Thyroid gland (tissue), 4 donors: ENCODE measurements around the gene SHCBP1L. TPM values are rescaled to one million over a fixed set of nuclear protein-coding genes. Genes with fewer than 3 reads are reported as not detected.

Experiments used
- DNase-seq, 2 donors: peaks; one replicate each; pipeline ENCODE4 v3.0.0-alpha.2; 2019
- H3K27ac ChIP-seq, 3 donors: fragments of 200-600 bp; sonication (generic); 1 replicate in 2 of 3; 2 replicates in 1 of 3; pipeline ENCODE4 v1.5.1; 2016 to 2019; ENCODE audit warnings: mild to moderate bottlenecking in 1 of 3, moderate library complexity in 1 of 3
- H3K27me3 ChIP-seq: fragments of 200-600 bp; sonication (generic); one replicate; pipeline ENCODE4 v1.5.1; 2019
- H3K36me3 ChIP-seq, 2 donors: fragments of 200-600 bp; sonication (generic); one replicate each; pipeline ENCODE4 v1.5.1; 2016 to 2019
- H3K4me1 ChIP-seq, 2 donors: fragments of 200-600 bp; sonication (generic); one replicate each; pipeline ENCODE4 v1.5.1; 2017 to 2019
- H3K4me3 ChIP-seq, 3 donors: fragments of 200-600 bp; sonication (generic); replicated peaks in 1 of 3; 1 replicate in 2 of 3; 2 replicates in 1 of 3; pipeline ENCODE4 v1.5.1; 2016; ENCODE audit warnings: mild to moderate bottlenecking in 1 of 3
- H3K9me3 ChIP-seq: fragments of 200-600 bp; sonication (generic); one replicate; pipeline ENCODE4 v1.5.1; 2017
- POLR2A ChIP-seq, 2 donors: fragments of 450-650 bp; IDR thresholded peaks; one replicate each; pipeline ENCODE4 v1.6.1; 2017; ENCODE audit warnings: antibody characterized with exemption in 2 of 2, mild to moderate bottlenecking in 2 of 2, moderate library complexity in 1 of 2
- WGBS, 2 donors: methylation state at CpG; one replicate each; pipeline ENCODE4 v1.1.5; 2017; 5-methylcytosine and 5-hydroxymethylcytosine counted together
- intact Hi-C: fragments of 100-400 bp; cut with DNase I; formaldehyde crosslinking; loops from one replicate; pipeline ENCODE4 v1.15.1; 2023
- total RNA-seq, 4 donors: library from RNA; depleted of rRNA; stranded (reverse); fragments of >200 nt; gene quantifications; one replicate each; pipeline ENCODE4 v1.2.3, GENCODE V29; 2016
- TF ChIP-seq, protein P1 (sequence below), 6 experiments: fragments of 200-600 bp in 3 of 6; fragments of 450-650 bp in 3 of 6; sonication (generic) in 3 of 6; IDR thresholded peaks; one replicate each; pipeline ENCODE4 v1.5.1; 2016 to 2019; ENCODE audit warnings: antibody characterized with exemption in 6 of 6, mild to moderate bottlenecking in 2 of 6, inconsistent platforms in 1 of 6, moderate library complexity in 1 of 6

The SHCBP1L gene
- total RNA-seq, 4 donors from 2014 or later: 1.3 TPM; not detected in 3

DNA sequence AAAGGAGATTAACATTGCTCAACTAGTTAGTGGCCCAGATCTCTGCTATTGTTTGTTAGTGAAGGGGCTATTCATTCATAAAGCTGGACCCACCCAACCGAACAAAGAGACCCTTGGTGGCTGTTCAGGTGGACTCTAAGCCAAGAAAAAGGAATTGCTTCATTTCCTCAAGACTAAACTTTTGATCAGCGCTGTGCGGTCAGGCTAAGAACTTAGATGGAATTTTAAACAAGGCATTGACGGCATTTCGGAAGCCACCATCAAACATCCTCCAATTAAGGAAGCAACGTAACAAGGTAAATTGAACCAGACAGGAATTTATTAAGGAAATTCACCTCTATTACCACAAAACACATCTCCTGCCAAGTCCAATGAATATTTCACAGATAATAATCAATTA lies 19.9 kb upstream of the SHCBP1L start:
- H3K27me3 ChIP-seq: no peaks in the 10 kb centered on the region
- H3K4me1 ChIP-seq: no peaks in the 10 kb centered on the region
- intact Hi-C loops: no loop called here
- no peak overlapping the region for H3K27ac ChIP-seq
- no peak overlapping the region for H3K4me3 ChIP-seq
- no peaks in the 10 kb centered on the region for H3K9me3 ChIP-seq
- no peak for DNase-seq
- WGBS, 2 donors: 70 to 72% methylated on average over 6 of the region's 6 CpGs
- no peaks in the 10 kb centered on the region for H3K36me3 ChIP-seq
- TF ChIP-seq, protein P1, sequence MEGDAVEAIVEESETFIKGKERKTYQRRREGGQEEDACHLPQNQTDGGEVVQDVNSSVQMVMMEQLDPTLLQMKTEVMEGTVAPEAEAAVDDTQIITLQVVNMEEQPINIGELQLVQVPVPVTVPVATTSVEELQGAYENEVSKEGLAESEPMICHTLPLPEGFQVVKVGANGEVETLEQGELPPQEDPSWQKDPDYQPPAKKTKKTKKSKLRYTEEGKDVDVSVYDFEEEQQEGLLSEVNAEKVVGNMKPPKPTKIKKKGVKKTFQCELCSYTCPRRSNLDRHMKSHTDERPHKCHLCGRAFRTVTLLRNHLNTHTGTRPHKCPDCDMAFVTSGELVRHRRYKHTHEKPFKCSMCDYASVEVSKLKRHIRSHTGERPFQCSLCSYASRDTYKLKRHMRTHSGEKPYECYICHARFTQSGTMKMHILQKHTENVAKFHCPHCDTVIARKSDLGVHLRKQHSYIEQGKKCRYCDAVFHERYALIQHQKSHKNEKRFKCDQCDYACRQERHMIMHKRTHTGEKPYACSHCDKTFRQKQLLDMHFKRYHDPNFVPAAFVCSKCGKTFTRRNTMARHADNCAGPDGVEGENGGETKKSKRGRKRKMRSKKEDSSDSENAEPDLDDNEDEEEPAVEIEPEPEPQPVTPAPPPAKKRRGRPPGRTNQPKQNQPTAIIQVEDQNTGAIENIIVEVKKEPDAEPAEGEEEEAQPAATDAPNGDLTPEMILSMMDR (IDR thresholded peaks at IDR 0.05): no peak
- no peak for TF ChIP-seq POLR2A (IDR thresholded peaks at IDR 0.05)

DNA sequence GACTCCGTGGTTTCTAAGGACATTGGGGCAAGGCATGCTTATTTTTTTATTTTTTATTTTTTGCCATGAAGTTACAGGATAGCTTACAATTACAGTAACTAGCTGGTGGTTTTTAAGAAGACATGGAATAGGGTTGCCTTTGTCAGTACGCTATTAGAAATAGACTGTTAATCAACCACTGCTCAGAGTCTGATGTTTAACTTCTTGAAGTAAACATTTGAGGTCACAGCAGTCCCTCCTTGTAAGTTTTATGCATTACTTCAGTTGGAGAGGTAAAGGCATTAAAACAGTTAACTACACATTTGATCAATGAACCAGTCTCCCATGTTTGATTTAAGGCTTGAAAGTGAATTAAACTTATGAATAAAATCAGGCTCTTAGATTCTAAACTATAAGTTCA lies 19.3 kb upstream of the SHCBP1L start:
- Histone ChIP-seq H3K4me3 (no peak overlapping the region), H3K36me3 (no peaks in the 10 kb centered on the region), H3K27me3 (no peaks in the 10 kb centered on the region), H3K27ac (no peak overlapping the region), H3K9me3 (no peaks in the 10 kb centered on the region), H3K4me1 (no peaks in the 10 kb centered on the region)
- TF ChIP-seq, protein P1 (IDR thresholded peaks at IDR 0.05): no peak
- no peak for TF ChIP-seq POLR2A (IDR thresholded peaks at IDR 0.05)
- intact Hi-C loops: no loop called here
- WGBS, 2 donors: 80 to 93% methylated on average over 2 of the region's 2 CpGs
- no peak for DNase-seq

DNA sequence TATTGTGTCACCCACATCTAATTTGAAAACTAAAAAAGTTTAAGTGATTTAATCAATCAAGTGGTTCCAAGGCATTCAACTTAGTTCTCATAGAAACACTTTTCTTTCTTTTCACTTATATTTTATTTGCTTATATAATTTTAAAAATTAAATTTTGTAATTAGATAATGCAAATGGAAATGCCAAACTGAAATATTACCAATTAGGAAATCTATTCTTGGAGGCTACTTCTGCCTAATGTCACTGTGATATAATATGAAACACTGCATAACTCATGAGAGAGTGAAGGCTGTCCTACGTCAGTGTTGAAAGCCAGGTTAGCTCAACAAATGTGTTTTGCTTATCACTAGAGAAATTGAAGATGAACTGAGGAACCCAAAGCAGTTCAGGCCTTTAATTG lies 18.3 kb upstream of the SHCBP1L start:
- no peaks in the 10 kb centered on the region for H3K9me3 ChIP-seq
- TF ChIP-seq, protein P1 (IDR thresholded peaks at IDR 0.05): no peak
- no peak for TF ChIP-seq POLR2A (IDR thresholded peaks at IDR 0.05)
- no peak for DNase-seq
- H3K36me3 ChIP-seq: no peaks in the 10 kb centered on the region
- no peak overlapping the region for H3K27ac ChIP-seq
- no peaks in the 10 kb centered on the region for H3K4me1 ChIP-seq
- 94 to 96% methylated on average over 1 of the region's 1 CpG for WGBS, 2 donors
- H3K4me3 ChIP-seq: no peak overlapping the region
- intact Hi-C loops: no loop called here
- no peaks in the 10 kb centered on the region for H3K27me3 ChIP-seq

DNA sequence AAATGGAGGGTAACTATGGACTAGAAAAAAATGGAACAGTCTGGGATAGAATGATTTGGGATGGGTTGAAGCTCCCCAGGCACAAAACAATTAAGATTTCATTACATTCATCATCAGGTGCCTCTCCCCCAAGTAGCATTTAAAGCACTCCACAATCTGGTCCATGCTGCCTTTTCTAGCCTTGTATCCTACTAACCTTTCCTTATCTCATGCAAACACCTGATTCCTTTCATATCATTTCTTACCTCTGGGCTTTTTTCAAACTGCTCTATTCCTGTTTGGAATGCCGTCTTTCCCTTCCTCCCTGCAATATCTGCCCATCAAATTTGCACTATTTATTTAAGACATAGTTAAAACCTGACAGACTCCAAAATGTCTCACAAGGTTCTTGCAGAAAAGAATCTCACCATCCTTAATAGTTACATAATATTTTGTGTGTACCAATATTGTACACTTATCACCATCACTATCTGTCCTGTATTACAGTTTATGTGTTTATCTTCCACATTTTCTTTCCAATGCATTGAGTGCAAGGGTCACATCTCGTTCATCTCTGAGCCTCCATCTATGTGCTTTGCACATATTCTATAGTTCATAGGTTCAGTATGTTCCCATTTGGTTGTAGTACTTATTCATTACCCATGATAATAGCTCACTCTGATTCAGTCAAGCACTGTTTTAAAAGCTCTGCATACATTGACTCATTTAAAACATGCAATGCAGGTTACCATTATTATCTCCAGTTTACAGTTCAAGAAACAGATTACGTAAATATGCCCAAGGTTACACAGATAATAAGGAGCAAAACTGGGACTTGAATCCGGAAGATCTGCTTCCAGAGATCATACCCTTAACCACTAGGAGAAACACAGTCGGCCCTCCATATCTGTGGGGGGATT lies 16.1 kb upstream of the SHCBP1L start:
- Histone ChIP-seq H3K27me3 (no peaks in the 10 kb centered on the region), H3K9me3 (no peaks in the 10 kb centered on the region), H3K4me3 (no peak overlapping the region), H3K4me1 (no peaks in the 10 kb centered on the region), H3K27ac (no peak overlapping the region), H3K36me3 (no peaks in the 10 kb centered on the region)
- 90 to 95% methylated on average over 5 of the region's 5 CpGs for WGBS, 2 donors
- DNase-seq: no peak
- intact Hi-C loops: loop anchor here (5.0 kb wide), 1 partner anchor 258 kb away; no protein-coding TSS in a partner anchor
- TF ChIP-seq, protein P1 (IDR thresholded peaks at IDR 0.05): no peak
- no peak for TF ChIP-seq POLR2A (IDR thresholded peaks at IDR 0.05)

DNA sequence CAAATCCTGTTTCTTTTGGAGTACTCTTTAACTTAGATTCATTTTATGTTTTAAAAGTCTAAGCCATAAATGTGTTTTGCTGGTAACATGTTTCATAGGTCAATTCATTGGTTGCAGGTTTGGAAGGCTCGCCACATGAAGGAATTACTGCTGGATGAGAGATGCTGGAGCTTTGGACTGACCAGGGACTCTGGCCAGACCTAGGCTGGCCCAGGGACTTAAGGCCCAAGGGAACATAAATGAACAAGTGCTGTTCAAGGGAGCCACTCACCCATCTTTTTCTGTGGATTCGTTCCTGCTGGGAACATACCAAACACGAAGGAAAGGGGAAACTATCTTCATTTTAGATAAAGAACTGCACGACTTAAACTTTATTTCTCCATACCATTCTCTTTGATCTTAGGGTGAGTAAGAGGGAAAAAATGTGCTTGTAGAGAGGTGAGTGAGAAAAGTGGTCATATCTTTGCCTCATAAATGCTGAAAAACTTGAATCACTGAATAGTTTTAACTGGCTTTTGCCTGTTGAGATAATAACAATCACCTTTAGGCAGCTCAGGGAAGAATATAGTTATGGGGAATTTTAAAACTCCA lies 15.3 kb upstream of the SHCBP1L start:
- TF ChIP-seq POLR2A (IDR thresholded peaks at IDR 0.05): no peak
- TF ChIP-seq, protein P1 (IDR thresholded peaks at IDR 0.05): no peak
- 79 to 83% methylated on average over 4 of the region's 4 CpGs for whole genome bisulfite sequencing, 2 donors
- intact Hi-C loops: loop anchor here (5.0 kb wide), 1 partner anchor 259 kb away; no protein-coding TSS in a partner anchor

More for the DNA sequence above, 15.3 kb upstream of the SHCBP1L start:
- H3K27ac ChIP-seq: no peak overlapping the region
- no peaks in the 10 kb centered on the region for H3K27me3 ChIP-seq
- H3K4me3 ChIP-seq: no peak overlapping the region
- H3K4me1 ChIP-seq: no peaks in the 10 kb centered on the region
- H3K9me3 ChIP-seq: no peaks in the 10 kb centered on the region
- no peaks in the 10 kb centered on the region for H3K36me3 ChIP-seq
- DNase-seq: no peak
